Activated CD4-positive, alpha-beta T cell treated with anti-CD3 and anti-CD28 coated beads, Interleukin-2, Interleukin-6, amounts not matched to agents 100 ng/mL and 50 ng/mL, durations not matched to agents 16 hours and 8 hours (primary cell): Measurements from ENCODE around the gene SLC6A13.

Experiments
- DNase-seq: peaks from one replicate; pipeline ENCODE4 v3.0.0-alpha.2; 2020

The SLC6A13 gene

GRCh38 chr12:212715-213526, 49.7 kb downstream of the SLC6A13 start:
- DNase-seq: no peak

GRCh38 chr12:212415-212714, 50.3 kb downstream of the SLC6A13 start:
- DNase-seq: no peak

- DNase-seq: no peak
These were observed 50.8 kb downstream of the SLC6A13 start for GRCh38 chr12:211639-212414.

GRCh38 chr12:211142-211465, 51.5 kb downstream of the SLC6A13 start:
- DNase-seq: no peak

- DNase-seq: no peak
These were observed 52.1 kb downstream of the SLC6A13 start for GRCh38 chr12:210277-211141.

- DNase-seq: no peak
These were observed 52.8 kb downstream of the SLC6A13 start for GRCh38 chr12:209851-210250.

GRCh38 chr12:209246-209645, 53.4 kb downstream of the SLC6A13 start:
- DNase-seq: no peak

GRCh38 chr12:208813-209212, 53.8 kb downstream of the SLC6A13 start:
- DNase-seq: no peak

- no peak for DNase-seq
These were observed 54.8 kb downstream of the SLC6A13 start for GRCh38 chr12:207804-208203.

GRCh38 chr12:206746-207440, 55.7 kb downstream of the SLC6A13 start:
- no peak for DNase-seq

GRCh38 chr12:205026-205425, 57.6 kb downstream of the SLC6A13 start:
- no peak for DNase-seq

GRCh38 chr12:204261-204678, 58.4 kb downstream of the SLC6A13 start:
- no peak for DNase-seq

- no peak for DNase-seq
These were observed 59.0 kb downstream of the SLC6A13 start for GRCh38 chr12:203462-204260.

- no peak for DNase-seq
These were observed 59.6 kb downstream of the SLC6A13 start for GRCh38 chr12:203074-203461.

GRCh38 chr12:202081-202731, 60.4 kb downstream of the SLC6A13 start:
- no peak for DNase-seq

- no peak for DNase-seq
These were observed 61.3 kb downstream of the SLC6A13 start for GRCh38 chr12:201361-201760.

GRCh38 chr12:198705-199104, 63.9 kb downstream of the SLC6A13 start:
- no peak for DNase-seq

GRCh38 chr12:197911-198695, 64.5 kb downstream of the SLC6A13 start:
- no peak for DNase-seq

GRCh38 chr12:197347-197746, 65.3 kb downstream of the SLC6A13 start:
- DNase-seq: no peak

- DNase-seq: no peak
These were observed 66.2 kb downstream of the SLC6A13 start for GRCh38 chr12:196436-196835.

- DNase-seq: no peak
These were observed 66.7 kb downstream of the SLC6A13 start for GRCh38 chr12:195951-196350.
